NB4 (cell line): ENCODE data around the gene HDHD2.

Experiments
- CTCF ChIP-seq: IDR thresholded peaks from one replicate; pipeline ENCODE4 v1.5.1; 2012; ENCODE audit warnings: low read depth, low read length
- MAX ChIP-seq: IDR thresholded peaks from 2 replicates; pipeline ENCODE4 v1.6.1; 2011; ENCODE audit warnings: low read depth, low read length
- POLR2A ChIP-seq: IDR thresholded peaks from 2 replicates; pipeline ENCODE4 v1.6.1; 2011; ENCODE audit warnings: mild to moderate bottlenecking; ENCODE audit not compliant: insufficient read length; ENCODE audit errors: extremely low read depth

- TF ChIP-seq CTCF = no peak
- no peak for TF ChIP-seq POLR2A
- TF ChIP-seq MAX = no peak
Measured at GRCh38 chr18:47063096-47063495, 87.2 kb downstream of the HDHD2 start.
